Measurements from ENCODE around the gene CERT1.

Gene CERT1

GRCh38 chr5:75384218-75384617 lies 127.2 kb downstream of the CERT1 start:
- no peak for DNase-seq

GRCh38 chr5:75381456-75381855 lies 130.0 kb downstream of the CERT1 start:
- DNase-seq: no peak

GRCh38 chr5:75380099-75380498 lies 131.3 kb downstream of the CERT1 start:
- DNase-seq: no peak

GRCh38 chr5:75375414-75375813 lies 136.0 kb downstream of the CERT1 start:
- DNase-seq: no peak

- DNase-seq: no peak
Observed at GRCh38 chr5:75374394-75374814, 137.0 kb downstream of the CERT1 start.

GRCh38 chr5:75373862-75374261 lies 137.6 kb downstream of the CERT1 start:
- no peak for DNase-seq

GRCh38 chr5:75368391-75368790 lies 143.0 kb downstream of the CERT1 start:
- no peak for DNase-seq

- DNase-seq: no peak
Observed at GRCh38 chr5:75367401-75367800, 144.0 kb downstream of the CERT1 start.

GRCh38 chr5:75366787-75367186 lies 144.6 kb downstream of the CERT1 start:
- DNase-seq: no peak

- DNase-seq: no peak
Observed at GRCh38 chr5:75365740-75366139, 145.7 kb downstream of the CERT1 start.

GRCh38 chr5:75364571-75365280 lies 146.7 kb downstream of the CERT1 start:
- no peak for DNase-seq

- DNase-seq: no peak
Observed at GRCh38 chr5:75363726-75364495, 147.5 kb downstream of the CERT1 start.

- DNase-seq: no peak
Observed at GRCh38 chr5:75363111-75363510, 148.3 kb downstream of the CERT1 start.

- DNase-seq: no peak
Observed at GRCh38 chr5:75362474-75362975, 148.9 kb downstream of the CERT1 start.

GRCh38 chr5:75361310-75361709 lies 150.1 kb downstream of the CERT1 start:
- no peak for DNase-seq

GRCh38 chr5:75358117-75358516 lies 153.3 kb downstream of the CERT1 start:
- DNase-seq: no peak

GRCh38 chr5:75356719-75357118 lies 154.7 kb downstream of the CERT1 start:
- no peak for DNase-seq

GRCh38 chr5:75355236-75355635 lies 156.2 kb downstream of the CERT1 start:
- no peak for DNase-seq

GRCh38 chr5:75351139-75351926 lies 160.1 kb downstream of the CERT1 start:
- DNase-seq: no peak

GRCh38 chr5:75349663-75350062 lies 161.8 kb downstream of the CERT1 start:
- DNase-seq: no peak

- DNase-seq: no peak
Observed at GRCh38 chr5:75348241-75348640, 163.2 kb downstream of the CERT1 start.

- no peak for DNase-seq
Observed at GRCh38 chr5:75342836-75343235, 168.6 kb downstream of the CERT1 start.

- DNase-seq: no peak
Observed at GRCh38 chr5:75341934-75342333, 169.5 kb downstream of the CERT1 start.
